Endothelial cell of umbilical vein (primary cell): ENCODE results near the gene CCDC196. TPM values are rescaled to one million over a fixed set of nuclear protein-coding genes. Genes with fewer than 3 reads are reported as not detected.

Experiments
- BruUV-seq: library from RNA; stranded (reverse); fragments of 400-500 nt; replicated peaks from 2 replicates; lab custom pipeline; 2021; lab: Mats Ljungman, UMichigan
- CTCF ChIA-PET: fragments of 300-600, 350-600 bp; sonication (Branson Sonifier 250); formaldehyde crosslinking; loops from one replicate; lab custom pipeline; 2021; ENCODE audit warnings: antibody characterized with exemption, inconsistent platforms; lab: Charles Lee
- POLR2A ChIA-PET: fragments of 300-600, 350-600 bp; sonication (Branson Sonifier 250); formaldehyde crosslinking; loops from one replicate; lab custom pipeline; 2021; ENCODE audit warnings: antibody characterized with exemption, inconsistent platforms; lab: Charles Lee
- DNase-seq: peaks from one replicate; pipeline ENCODE4 v3.0.0-alpha.2; 2011; ENCODE audit warnings: low read depth, low spot score
- FAIRE-seq: peaks from 2 replicates; lab custom pipeline; 2011; peaks lifted over from hg19 to GRCh38; lab: Jason Lieb, UNC
- H2AFZ ChIP-seq: 2 replicates; pipeline ENCODE4 v1.6.0; 2012; ENCODE audit warnings: low read depth, low read length, control low read depth, inconsistent platforms
- H3K27ac ChIP-seq: 2 replicates; pipeline ENCODE4 v1.5.1; 2011; ENCODE audit warnings: low read depth, mild to moderate bottlenecking, control low read depth, low read length, moderate library complexity; ENCODE audit not compliant: insufficient read depth
- H3K27me3 ChIP-seq, 2 experiments: 2 replicates each; pipeline versions ENCODE4 v1.6.0 to v1.6.1; 2011; ENCODE audit warnings: low read length in 2 of 2, mixed read lengths in 1 of 2; ENCODE audit not compliant: control insufficient read depth in 2 of 2, insufficient read depth in 2 of 2
- H3K36me3 ChIP-seq, 2 experiments: 2 replicates in 1 of 2; 3 replicates in 1 of 2; pipeline ENCODE4 v1.5.1; 2011; ENCODE audit warnings: low read length in 2 of 2, mild to moderate bottlenecking in 1 of 2, moderate library complexity in 1 of 2; ENCODE audit not compliant: control insufficient read depth in 2 of 2, insufficient read depth in 2 of 2; ENCODE audit errors: extremely low read depth in 1 of 2
- H3K4me1 ChIP-seq: 3 replicates; pipeline ENCODE4 v1.5.1; 2011; ENCODE audit warnings: mild to moderate bottlenecking, low read length; ENCODE audit not compliant: control insufficient read depth, insufficient read depth; ENCODE audit errors: extremely low read depth
- H3K4me2 ChIP-seq: 2 replicates; pipeline ENCODE4 v1.6.1; 2011; ENCODE audit warnings: low read length, control low read depth, mixed read lengths; ENCODE audit not compliant: insufficient read depth
- H3K4me3 ChIP-seq, 3 experiments: fragments of 200-600 bp in 1 of 3; sonication (generic), shearing (Covaris generic) in 1 of 3; replicated peaks in 1 of 3; 2 replicates each; pipeline ENCODE4 v1.5.1; 2011 to 2016; ENCODE audit warnings: control low read depth in 3 of 3, low read length in 3 of 3, mild to moderate bottlenecking in 2 of 3, inconsistent platforms in 1 of 3, low read depth in 1 of 3, moderate library complexity in 1 of 3; ENCODE audit not compliant: insufficient read depth in 1 of 3
- H3K79me2 ChIP-seq: 2 replicates; pipeline ENCODE4 v1.6.0; 2012; ENCODE audit warnings: low read length, inconsistent platforms; ENCODE audit not compliant: control insufficient read depth, insufficient read depth
- H3K9ac ChIP-seq: replicated peaks from 2 replicates; pipeline ENCODE3; 2011; ENCODE audit warnings: low read length, control low read depth; ENCODE audit not compliant: insufficient read depth; ENCODE audit errors: extremely low read depth
- H3K9me1 ChIP-seq: replicated peaks from 3 replicates; pipeline ENCODE4 v1.6.0; 2011; ENCODE audit warnings: mild to moderate bottlenecking, low read length; ENCODE audit not compliant: control insufficient read depth, insufficient read depth; ENCODE audit errors: extremely low read depth
- H3K9me3 ChIP-seq: replicated peaks from 2 replicates; pipeline ENCODE4 v1.5.1; 2012; ENCODE audit warnings: low read length, inconsistent platforms; ENCODE audit not compliant: control insufficient read depth, insufficient read depth
- H4K20me1 ChIP-seq: replicated peaks from 2 replicates; pipeline ENCODE3; 2011; ENCODE audit warnings: mild to moderate bottlenecking, low read length; ENCODE audit not compliant: control insufficient read depth, insufficient read depth; ENCODE audit errors: extremely low read depth
- CTCF ChIP-seq, 2 donors: IDR thresholded peaks; 1 replicate in 1 of 2; 2 replicates in 1 of 2; pipeline ENCODE4 v1.5.1; 2011; ENCODE audit warnings: low read length in 2 of 2, mild to moderate bottlenecking in 2 of 2, moderate library complexity in 2 of 2, control low read depth in 1 of 2, inconsistent platforms in 1 of 2, low read depth in 1 of 2; ENCODE audit not compliant: insufficient read depth in 1 of 2; ENCODE audit errors: extremely low read depth in 1 of 2
- EZH2 ChIP-seq: IDR thresholded peaks from 2 replicates; pipeline ENCODE4 v1.6.1; 2012; ENCODE audit warnings: borderline replicate concordance, low read depth, mild to moderate bottlenecking, moderate library complexity, low read length, inconsistent platforms; ENCODE audit not compliant: severe bottlenecking
- FOS ChIP-seq: IDR thresholded peaks from 2 replicates; pipeline ENCODE4 v1.6.1; 2011; ENCODE audit warnings: mild to moderate bottlenecking, low read length, moderate library complexity, borderline replicate concordance; ENCODE audit not compliant: insufficient read depth
- GATA2 ChIP-seq: IDR thresholded peaks from 2 replicates; pipeline ENCODE4 v1.7.0; 2011; ENCODE audit warnings: low read depth, mild to moderate bottlenecking, moderate library complexity, mixed read lengths, low read length; ENCODE audit not compliant: insufficient read length, insufficient read depth
- JUN ChIP-seq: IDR thresholded peaks from 2 replicates; pipeline ENCODE4 v1.6.1; 2011; ENCODE audit warnings: borderline replicate concordance, low read depth; ENCODE audit not compliant: insufficient read length, insufficient read depth
- MAX ChIP-seq: IDR thresholded peaks from 2 replicates; pipeline ENCODE4 v1.6.1; 2011; ENCODE audit not compliant: insufficient read depth, insufficient read length
- MYC ChIP-seq: IDR thresholded peaks from one replicate; pipeline ENCODE4 v1.6.1; 2011; ENCODE audit warnings: mild to moderate bottlenecking, low read depth, low read length
- POLR2A ChIP-seq: IDR thresholded peaks from 2 replicates; pipeline ENCODE4 v1.6.1; 2012; ENCODE audit warnings: low read depth, mild to moderate bottlenecking, control low read depth, low read length
- POLR2AphosphoS5 ChIP-seq: IDR thresholded peaks from 2 replicates; pipeline ENCODE4 v1.6.1; 2012; ENCODE audit warnings: low read depth, mild to moderate bottlenecking, control low read depth, low read length, moderate library complexity; ENCODE audit not compliant: insufficient read depth
- dilution Hi-C: fragments of 300-500 bp; cut with MboI; formaldehyde crosslinking; loops from one replicate; pipeline ENCODE4 v1.15.0; 2019; ENCODE audit warnings: low sequenced_read_pairs; ENCODE audit not compliant: extremely low pct_ligation_motif_present
- intact Hi-C: fragments of 100-400 bp; cut with micrococcal nuclease; formaldehyde crosslinking; loops from one replicate; pipeline ENCODE4 v1.10.0; 2022
- polyA plus RNA-seq, 4 experiments: library from polyadenylated mRNA; depleted of rRNA in 3 of 4; stranded (reverse) in 3 of 4; unstranded in 1 of 4; fragments of >200 nt; gene quantifications; 2 replicates each; pipeline versions ENCODE4 v1.2.1 to v1.2.3, GENCODE V29; 2011 to 2012; ENCODE audit warnings: missing spikeins in 1 of 4
- total RNA-seq: library from RNA; stranded (reverse); gene quantifications from 2 replicates; pipeline ENCODE4 v1.2.3, GENCODE V29; 2021

The CCDC196 gene
- total and polyA plus RNA-seq, 2 donors (not counting 3 experiments of a cell fraction or from before 2014, with no cell fraction given) = not detected

GRCh38 chr14:66442953-66443571 is 43.1 kb upstream of the CCDC196 start:
- ChIA-PET CTCF (no interaction called here), POLR2A (no interaction called here)
- no peak overlapping the region for H3K9ac ChIP-seq
- H3K36me3 ChIP-seq = no peaks in the 10 kb centered on the region
- dilution Hi-C loops (no loop called here), intact Hi-C loops (no loop called here)
- H3K27ac ChIP-seq = no peak overlapping the region
- H3K79me2 ChIP-seq = no peaks in the 10 kb centered on the region
- DNase-seq (no peak), FAIRE-seq (no peak)
- TF ChIP-seq MYC (no peak), MAX (no peak), JUN (no peak), FOS (no peak), EZH2 (no peak), GATA2 (no peak), POLR2AphosphoS5 (no peak), CTCF (IDR thresholded peaks at IDR 0.05; ENCODE audit: extremely low read depth in 1 of 2, insufficient read depth in 1 of 2, low read depth in 1 of 2, low read length in 2 of 2) (no peak), POLR2A (no peak)
- BruUV-seq = no TSS peak
- no peak overlapping the region for H3K4me2 ChIP-seq
- no peak overlapping the region for H3K4me3 ChIP-seq
- H2AFZ ChIP-seq = no peak overlapping the region
- no peaks in the 10 kb centered on the region for H4K20me1 ChIP-seq
- H3K4me1 ChIP-seq = no peaks in the 10 kb centered on the region
- H3K9me1 ChIP-seq = no peaks in the 10 kb centered on the region
- no peaks in the 10 kb centered on the region for H3K9me3 ChIP-seq
- H3K27me3 ChIP-seq = no peaks in the 10 kb centered on the region
